ENCODE data around the gene FAM43B.

FAM43B gene

GRCh38 chr1:20590306-20590777 lies 38.0 kb downstream of the FAM43B start:
- no peak for DNase-seq (ENCODE audit: low spot score)

GRCh38 chr1:20593756-20594155 lies 41.4 kb downstream of the FAM43B start:
- in situ Hi-C loops (cut with MboI; ENCODE audit: low pct_unique_long_range_greater_than_20kb, low sequenced_read_pairs, unreplicated experiment) = no loop called here
- no peak for TF ChIP-seq CTCF (IDR thresholded peaks at IDR 0.05; ENCODE audit: extremely low read depth, insufficient read depth, missing control alignments)
- no peak for DNase-seq (ENCODE audit: low spot score)

More at GRCh38 chr1:20590306-20590777, 38.0 kb downstream of the FAM43B start:
- TF ChIP-seq CTCF (IDR thresholded peaks at IDR 0.05; ENCODE audit: extremely low read depth, insufficient read depth, missing control alignments) = no peak
- in situ Hi-C loops (cut with MboI; ENCODE audit: low pct_unique_long_range_greater_than_20kb, low sequenced_read_pairs, unreplicated experiment) = no loop called here

- in situ Hi-C loops (cut with MboI; ENCODE audit: low pct_unique_long_range_greater_than_20kb, low sequenced_read_pairs, unreplicated experiment) = no loop called here
- TF ChIP-seq CTCF (IDR thresholded peaks at IDR 0.05; ENCODE audit: extremely low read depth, insufficient read depth, missing control alignments) = no peak
Measured at GRCh38 chr1:20594746-20595145, 42.4 kb downstream of the FAM43B start.

GRCh38 chr1:20596106-20596505 lies 43.7 kb downstream of the FAM43B start:
- DNase-seq (ENCODE audit: low spot score) = no peak
- in situ Hi-C loops (cut with MboI; ENCODE audit: low pct_unique_long_range_greater_than_20kb, low sequenced_read_pairs, unreplicated experiment) = no loop called here

More at GRCh38 chr1:20594746-20595145, 42.4 kb downstream of the FAM43B start:
- DNase-seq (ENCODE audit: low spot score) = no peak

GRCh38 chr1:20597650-20598049 lies 45.3 kb downstream of the FAM43B start:
- no peak for TF ChIP-seq CTCF (IDR thresholded peaks at IDR 0.05; ENCODE audit: extremely low read depth, insufficient read depth, missing control alignments)
- no peak for DNase-seq (ENCODE audit: low spot score)
- in situ Hi-C loops (cut with MboI; ENCODE audit: low pct_unique_long_range_greater_than_20kb, low sequenced_read_pairs, unreplicated experiment) = no loop called here

More at GRCh38 chr1:20596106-20596505, 43.7 kb downstream of the FAM43B start:
- no peak for TF ChIP-seq CTCF (IDR thresholded peaks at IDR 0.05; ENCODE audit: extremely low read depth, insufficient read depth, missing control alignments)

- DNase-seq (ENCODE audit: low spot score) = no peak
- in situ Hi-C loops (cut with MboI; ENCODE audit: low pct_unique_long_range_greater_than_20kb, low sequenced_read_pairs, unreplicated experiment) = no loop called here
- TF ChIP-seq CTCF (IDR thresholded peaks at IDR 0.05; ENCODE audit: extremely low read depth, insufficient read depth, missing control alignments) = no peak
Measured at GRCh38 chr1:20600156-20600555, 47.8 kb downstream of the FAM43B start.

Measured in GM13977 (cell line).